Smooth muscle cell (in vitro differentiated cells): ENCODE results near the gene ZNF679. TPM values are rescaled to one million over a fixed set of nuclear protein-coding genes. Genes with fewer than 3 reads are reported as not detected.

Experiments
- DNase-seq: peaks from one replicate; lab custom pipeline; 2025; ENCODE audit not compliant: unreplicated experiment; lab: John Stamatoyannopoulos, UW
- H2AFZ ChIP-seq: fragments of 200-600 bp; sonication (generic); 2 replicates; pipeline ENCODE4 v1.6.0; 2016; ENCODE audit warnings: antibody characterized with exemption, low read depth, mild to moderate bottlenecking
- H3F3A ChIP-seq: fragments of 200-600 bp; sonication (generic); 2 replicates; pipeline ENCODE4 v1.6.0; 2017; ENCODE audit warnings: antibody characterized with exemption, low read depth
- H3K27ac ChIP-seq: fragments of 200-600 bp; sonication (generic); 2 replicates; pipeline ENCODE4 v1.5.1; 2016; ENCODE audit warnings: low read depth, mild to moderate bottlenecking
- H3K27me3 ChIP-seq: fragments of 200-600 bp; sonication (generic); 2 replicates; pipeline ENCODE4 v1.6.1; 2016; ENCODE audit warnings: low read depth, mild to moderate bottlenecking
- H3K36me3 ChIP-seq: fragments of 200-600 bp; sonication (generic); 2 replicates; pipeline ENCODE4 v1.5.1; 2016; ENCODE audit warnings: low read depth
- H3K4me1 ChIP-seq: fragments of 200-600 bp; sonication (generic); 2 replicates; pipeline ENCODE4 v1.5.1; 2016; ENCODE audit warnings: low read depth
- H3K4me2 ChIP-seq: fragments of 200-600 bp; sonication (generic); 2 replicates; pipeline ENCODE4 v1.6.0; 2016; ENCODE audit warnings: mild to moderate bottlenecking
- H3K4me3 ChIP-seq: fragments of 200-600 bp; sonication (generic); 2 replicates; pipeline ENCODE4 v1.5.1; 2016; ENCODE audit warnings: mild to moderate bottlenecking
- H3K79me2 ChIP-seq: fragments of 200-600 bp; sonication (generic); 2 replicates; pipeline ENCODE4 v1.6.0; 2016; ENCODE audit warnings: low read depth, mild to moderate bottlenecking
- H3K9ac ChIP-seq: fragments of 200-600 bp; sonication (generic); 2 replicates; pipeline ENCODE4 v1.6.0; 2016; ENCODE audit warnings: low read depth
- H3K9me3 ChIP-seq: fragments of 200-600 bp; sonication (generic); replicated peaks from 2 replicates; pipeline ENCODE4 v1.5.1; 2016; ENCODE audit warnings: low read depth
- H4K20me1 ChIP-seq: fragments of 200-600 bp; sonication (generic); 2 replicates; pipeline ENCODE4 v1.6.0; 2016; ENCODE audit warnings: low read depth
- CTCF ChIP-seq: fragments of 200-600 bp; sonication (generic); IDR thresholded peaks from 2 replicates; pipeline ENCODE4 v1.5.1; 2017; ENCODE audit warnings: borderline replicate concordance, mild to moderate bottlenecking, antibody characterized with exemption; ENCODE audit not compliant: insufficient read depth, poor library complexity, severe bottlenecking
- WGBS: methylation state at CpG from one replicate; pipeline ENCODE4 v1.1.7; 2016; ENCODE audit warnings: low lambda C conversion rate; 5-methylcytosine and 5-hydroxymethylcytosine counted together
- polyA plus RNA-seq: library from polyadenylated mRNA; unstranded; fragments of >200 nt; fragmentation: Nextera tagmentation; extraction: Ambion mirVana; gene quantifications from 2 replicates; pipeline ENCODE4 v1.2.1, GENCODE V29; 2016
- total RNA-seq: library from RNA; depleted of rRNA; stranded (reverse); fragments of >200 nt; gene quantifications from 2 replicates; pipeline ENCODE4 v1.2.3, GENCODE V29; 2014

Gene ZNF679
- total and polyA plus RNA-seq, 2 experiments from 2014 or later = not detected

DNA sequence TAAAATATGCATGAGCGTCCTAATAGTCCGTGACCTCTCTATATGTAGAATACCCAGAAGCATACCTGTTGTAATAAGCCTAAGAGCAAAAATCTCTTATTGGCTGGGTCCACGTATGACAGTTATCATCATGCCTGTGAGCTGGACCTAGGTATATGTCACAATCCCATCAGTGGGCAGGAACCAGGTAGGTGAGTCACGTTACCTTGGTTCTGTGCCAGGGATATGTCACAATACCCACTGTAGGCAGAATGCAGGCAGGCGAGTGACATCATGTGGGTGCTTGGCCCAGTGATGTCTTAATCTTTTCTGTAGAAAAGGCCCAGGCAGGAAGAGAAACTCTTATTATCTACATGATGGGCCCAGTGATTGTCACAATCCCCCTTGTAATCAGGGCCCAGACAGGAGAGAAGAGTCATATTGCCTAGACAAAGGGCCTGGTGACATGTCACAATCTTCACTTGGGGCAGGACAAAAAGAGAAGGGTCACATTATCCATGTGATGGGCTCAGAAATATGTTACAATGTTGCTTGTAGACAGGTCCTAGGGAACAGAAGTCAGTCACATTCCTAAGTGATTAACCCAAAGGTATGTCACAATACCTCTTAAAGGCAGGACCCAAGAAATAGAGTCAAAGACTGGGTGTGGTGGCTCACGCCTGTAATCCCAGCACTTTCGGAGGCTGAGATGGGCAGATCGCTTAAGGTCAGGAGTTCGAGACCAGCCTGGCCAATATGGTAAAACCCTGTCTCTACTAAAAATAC, 72.5 kb downstream of the ZNF679 start:
- Histone ChIP-seq H4K20me1 (no peaks in the 10 kb centered on the region), H3K9ac (no peak overlapping the region), H2AFZ (no peak overlapping the region), H3K27ac (no peak overlapping the region), H3K9me3 (no peaks in the 10 kb centered on the region), H3K4me2 (no peak overlapping the region), H3K79me2 (no peaks in the 10 kb centered on the region), H3F3A (no peaks in the 10 kb centered on the region), H3K4me3 (no peak overlapping the region), H3K4me1 (no peaks in the 10 kb centered on the region), H3K27me3 (no peaks in the 10 kb centered on the region), H3K36me3 (no peaks in the 10 kb centered on the region)
- no peak for TF ChIP-seq CTCF
- DNase-seq = no peak
- WGBS = 75% methylated on average over 9 of the region's 9 CpGs

DNA sequence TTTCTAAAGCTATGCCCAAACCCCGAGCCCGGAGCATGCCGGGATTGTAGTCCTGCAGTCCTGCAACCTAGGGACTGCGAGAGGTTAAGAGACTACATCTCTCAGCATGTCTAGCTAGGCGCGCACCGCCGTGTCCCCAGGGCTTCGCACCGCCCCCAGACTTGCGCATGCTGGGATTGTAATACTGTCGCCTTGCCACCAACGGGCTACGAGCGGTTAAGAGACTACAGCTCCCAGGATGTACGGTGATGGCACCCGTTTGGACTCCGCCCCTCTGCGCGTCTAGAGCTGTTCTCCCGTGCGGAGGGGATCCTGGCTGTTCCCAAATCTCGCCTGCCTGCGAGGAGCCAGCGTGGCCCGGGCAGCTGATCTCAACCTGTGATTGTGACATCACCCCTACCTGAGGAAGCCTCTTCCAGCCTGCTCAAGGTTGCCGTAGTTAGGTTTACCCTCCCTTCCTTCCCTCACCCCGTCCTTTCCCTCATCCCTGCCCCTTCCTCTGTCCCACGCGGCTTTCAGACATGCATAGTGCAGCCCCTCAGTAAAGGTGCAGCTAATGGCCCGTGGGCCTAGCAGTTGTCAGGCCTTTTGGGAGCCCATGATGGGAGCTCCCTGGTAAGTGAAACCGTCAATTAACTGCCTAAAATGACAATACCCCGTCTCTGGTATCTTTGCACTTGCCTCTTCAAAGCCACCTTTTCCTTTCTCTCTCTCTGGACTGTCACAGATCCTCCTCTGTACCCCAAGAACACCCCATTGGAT, 79.2 kb downstream of the ZNF679 start:
- H3K4me1 ChIP-seq = no peaks in the 10 kb centered on the region
- no peaks in the 10 kb centered on the region for H4K20me1 ChIP-seq
- no peak overlapping the region for H3K4me3 ChIP-seq
- no peaks in the 10 kb centered on the region for H3K9me3 ChIP-seq
- DNase-seq = no peak
- H3K27me3 ChIP-seq = no peaks in the 10 kb centered on the region
- H3K36me3 ChIP-seq = no peaks in the 10 kb centered on the region
- no peak overlapping the region for H2AFZ ChIP-seq
- no peak overlapping the region for H3K27ac ChIP-seq
- H3K4me2 ChIP-seq = no peak overlapping the region
- no peak for TF ChIP-seq CTCF
- 89% methylated on average over 33 of the region's 33 CpGs for WGBS
- H3K79me2 ChIP-seq = no peaks in the 10 kb centered on the region
- H3K9ac ChIP-seq = no peak overlapping the region
- no peaks in the 10 kb centered on the region for H3F3A ChIP-seq

DNA sequence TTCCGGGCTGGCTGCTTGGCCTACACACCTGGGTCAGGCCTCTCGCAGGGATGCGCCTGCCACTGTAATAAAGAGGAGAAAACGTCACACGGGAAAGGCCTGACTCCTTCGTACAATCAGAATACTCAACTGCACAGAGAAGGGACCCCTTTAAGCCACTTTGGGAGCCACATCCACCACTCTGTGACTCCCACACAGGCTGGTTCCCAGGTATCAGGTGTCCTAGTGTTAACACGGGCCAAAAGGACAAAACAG, 79.7 kb downstream of the ZNF679 start:
- Histone ChIP-seq H3K79me2 (no peaks in the 10 kb centered on the region), H3K9me3 (no peaks in the 10 kb centered on the region), H2AFZ (no peak overlapping the region), H3K4me1 (no peaks in the 10 kb centered on the region), H3K9ac (no peak overlapping the region), H3K27ac (no peak overlapping the region), H3F3A (no peaks in the 10 kb centered on the region), H3K36me3 (no peaks in the 10 kb centered on the region), H3K27me3 (no peaks in the 10 kb centered on the region), H3K4me3 (no peak overlapping the region), H3K4me2 (no peak overlapping the region), H4K20me1 (no peaks in the 10 kb centered on the region)
- no peak for TF ChIP-seq CTCF
- 72% methylated on average over 7 of the region's 7 CpGs for WGBS
- DNase-seq = no peak
